HG03039 (cell line): ENCODE results near the gene CALCB.

Experiments used
- ATAC-seq: cut with Tn5 transposase; IDR thresholded peaks from one replicate; pipeline ENCODE4 v1.9.1; 2021; ENCODE audit warnings: mild to moderate bottlenecking, moderate library complexity; ENCODE audit not compliant: unreplicated experiment

The CALCB gene

GRCh38 chr11:15074206-15075161 lies 1.1 kb downstream of the CALCB start:
- ATAC-seq, result peak; percentile 92

GRCh38 chr11:15075162-15075526 lies 1.8 kb downstream of the CALCB start:
- ATAC-seq, result no peak

DNA sequence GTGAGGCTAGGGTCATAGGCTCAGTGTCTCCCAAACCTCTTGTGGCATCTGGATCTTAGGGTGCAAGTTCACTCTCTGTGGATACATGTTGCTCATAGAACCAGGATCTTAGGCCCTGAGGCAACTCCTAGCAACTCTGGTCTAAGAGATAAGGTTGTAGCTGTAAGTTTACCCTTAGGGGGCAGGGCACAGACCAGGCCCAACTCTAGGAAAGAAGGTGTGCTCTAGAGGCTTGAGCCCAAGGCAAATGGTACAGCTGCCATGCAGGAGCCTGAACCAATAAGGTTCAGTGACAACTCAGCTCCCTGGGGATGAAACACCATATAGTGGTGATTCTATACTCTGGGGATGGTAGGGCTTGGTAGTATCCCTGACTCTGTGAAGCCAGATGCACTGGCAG lies 17.8 kb downstream of the CALCB start:
- ATAC-seq, result no peak

DNA sequence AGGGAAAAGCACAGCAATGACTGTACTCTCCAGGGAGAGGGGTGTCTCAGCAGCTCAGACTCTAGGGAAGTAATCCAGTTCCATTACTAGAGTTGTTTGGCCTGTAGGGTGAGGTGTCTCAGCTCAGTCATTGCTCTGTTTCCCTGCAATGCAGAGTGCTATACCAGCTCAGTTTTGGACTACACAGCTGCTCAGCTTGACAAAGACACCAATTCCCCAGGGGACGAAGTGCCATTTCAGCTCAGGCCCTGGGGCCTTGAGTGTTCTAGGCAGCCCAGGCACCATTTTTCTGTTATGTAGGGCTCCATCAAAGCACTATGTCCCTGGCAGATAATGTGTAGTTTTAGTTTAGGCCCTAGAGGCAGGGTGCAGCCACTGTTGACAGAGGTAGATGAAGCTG lies 18.2 kb downstream of the CALCB start:
- no peak for ATAC-seq

DNA sequence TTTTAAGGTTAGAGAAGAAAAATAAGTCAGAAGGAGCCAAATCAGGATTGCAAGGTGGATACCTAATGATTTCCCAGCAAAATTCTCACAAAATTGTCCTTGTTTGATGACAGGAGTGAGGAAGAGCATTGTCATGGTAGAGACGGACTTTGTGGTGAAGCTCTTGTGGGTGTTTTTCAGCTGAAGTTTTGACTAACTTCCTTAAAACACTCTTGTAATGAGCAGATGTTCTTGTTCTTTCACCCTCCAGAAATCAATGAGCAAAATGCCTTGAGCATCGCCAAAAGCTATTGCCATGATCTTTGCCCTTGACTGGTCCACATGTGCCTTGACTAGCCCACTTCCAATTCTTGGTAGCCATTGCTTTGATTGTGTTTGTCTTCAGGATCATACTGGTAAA lies 20.0 kb downstream of the CALCB start:
- ATAC-seq, result peak; percentile 88

DNA sequence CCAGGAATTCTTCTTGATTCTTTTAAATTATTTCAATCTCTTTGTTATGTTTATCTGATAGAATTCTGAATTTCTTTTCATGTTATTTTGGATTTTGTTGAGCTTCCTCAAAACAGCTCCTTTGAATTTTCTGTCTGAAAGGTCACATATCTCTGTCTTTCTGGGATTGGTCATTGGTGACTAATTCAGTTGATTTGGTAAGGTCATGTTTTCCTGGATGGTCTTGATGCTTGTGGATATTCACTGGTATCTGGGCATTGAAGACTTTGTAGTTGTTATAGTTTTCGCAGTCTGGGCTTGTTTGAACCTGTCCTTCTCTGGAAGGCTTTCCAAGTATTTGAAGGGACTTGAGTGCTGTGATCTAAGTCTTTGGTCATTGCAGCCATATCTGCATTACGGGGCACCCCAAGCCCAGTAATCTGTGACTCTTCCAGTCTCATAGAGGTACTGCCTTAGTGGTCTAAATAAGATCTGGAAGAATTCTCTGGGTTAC lies 22.4 kb downstream of the CALCB start:
- no peak for ATAC-seq

- ATAC-seq, result no peak
Measured at GRCh38 chr11:15097411-15097810, 24.0 kb downstream of the CALCB start.

- ATAC-seq, result no peak
Measured at GRCh38 chr11:15099267-15099666, 25.9 kb downstream of the CALCB start.

DNA sequence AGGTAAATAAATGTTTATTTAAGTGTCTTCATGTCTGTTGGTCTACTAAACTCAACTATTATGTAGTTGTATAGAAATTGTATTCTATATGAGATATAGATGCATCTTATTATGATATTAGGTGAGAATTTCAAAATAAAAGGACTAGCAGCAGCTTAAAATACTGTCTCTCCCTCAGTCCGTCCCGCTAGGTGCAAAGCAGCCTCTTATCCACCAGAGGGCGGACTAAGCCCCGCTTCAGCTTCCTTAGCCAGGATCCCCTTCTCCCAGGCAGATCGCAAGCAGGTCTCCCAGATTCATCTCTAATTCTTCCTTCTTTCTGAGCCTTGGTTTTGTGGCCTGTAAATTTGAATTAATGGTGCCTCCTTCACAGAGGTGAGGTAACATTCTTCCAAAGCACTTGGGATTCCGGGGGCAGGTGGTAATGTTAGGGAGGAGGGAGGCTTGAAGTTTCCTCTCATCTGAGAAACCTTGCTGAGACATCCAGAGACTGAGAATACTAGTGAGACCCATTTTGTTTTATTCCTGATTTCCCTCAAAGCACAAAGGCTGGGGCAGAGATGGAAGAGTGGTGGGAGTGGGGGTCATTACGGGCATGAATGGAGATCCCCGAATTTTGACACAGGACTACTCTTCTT lies 27.8 kb downstream of the CALCB start:
- ATAC-seq, result peak; percentile 80

DNA sequence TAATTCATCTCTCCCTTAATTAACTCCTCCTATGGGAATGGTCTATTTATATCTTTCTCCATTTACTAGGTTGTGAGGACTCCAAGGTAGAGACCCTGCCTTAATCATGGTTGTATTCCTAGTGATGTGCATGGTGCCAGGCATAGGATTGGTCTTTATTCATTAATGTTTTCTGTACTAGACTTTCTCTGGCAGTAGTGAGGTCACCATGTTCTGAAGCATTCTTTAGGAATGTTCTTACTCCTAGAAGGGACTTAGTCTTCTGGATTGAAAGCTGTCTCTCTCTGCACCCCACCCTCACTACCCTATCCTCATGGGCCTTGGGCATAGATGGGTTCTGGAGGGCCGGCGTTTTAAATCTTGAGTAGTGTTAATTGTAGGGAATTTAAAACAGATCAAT lies 30.8 kb downstream of the CALCB start:
- ATAC-seq, result no peak

DNA sequence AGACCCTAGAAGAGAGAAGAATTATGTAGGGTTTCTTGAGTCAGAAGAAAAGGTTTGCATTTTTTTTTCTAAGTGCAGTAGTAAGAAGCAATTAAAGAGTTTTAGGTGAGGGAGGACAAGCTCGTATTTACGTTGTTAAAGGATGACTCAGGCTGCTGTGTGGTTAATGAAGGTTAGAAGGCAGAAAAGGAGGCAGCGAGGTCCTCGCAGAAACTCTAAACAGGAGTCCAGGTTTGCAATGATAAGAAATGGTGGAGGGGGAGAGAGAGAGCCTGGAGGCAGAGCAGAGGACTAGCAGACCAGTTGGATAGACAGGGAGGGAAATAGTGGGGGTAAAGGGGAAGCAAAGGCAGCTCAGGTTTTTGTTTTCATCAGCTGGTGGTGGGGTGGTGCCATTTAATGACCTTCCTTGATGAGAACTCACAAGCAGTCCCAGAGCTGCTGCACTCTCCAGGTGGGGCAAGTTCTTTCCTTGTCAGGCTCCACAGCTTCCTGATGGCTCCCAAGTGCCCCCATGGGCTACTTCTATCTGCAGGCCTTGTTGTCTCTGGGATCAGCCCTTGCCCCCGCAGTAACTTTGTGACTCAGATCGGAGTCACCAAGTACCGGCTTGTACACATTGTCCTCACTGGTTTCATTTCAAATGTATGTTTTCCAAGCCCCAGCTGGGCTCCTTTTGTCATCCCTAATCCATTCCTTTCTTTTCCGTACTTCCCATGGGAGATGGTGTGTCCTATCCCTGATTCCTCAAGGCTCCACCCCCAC lies 33.0 kb downstream of the CALCB start:
- no peak for ATAC-seq

GRCh38 chr11:15107730-15108515 lies 34.5 kb downstream of the CALCB start:
- peak; percentile 42 for ATAC-seq

DNA sequence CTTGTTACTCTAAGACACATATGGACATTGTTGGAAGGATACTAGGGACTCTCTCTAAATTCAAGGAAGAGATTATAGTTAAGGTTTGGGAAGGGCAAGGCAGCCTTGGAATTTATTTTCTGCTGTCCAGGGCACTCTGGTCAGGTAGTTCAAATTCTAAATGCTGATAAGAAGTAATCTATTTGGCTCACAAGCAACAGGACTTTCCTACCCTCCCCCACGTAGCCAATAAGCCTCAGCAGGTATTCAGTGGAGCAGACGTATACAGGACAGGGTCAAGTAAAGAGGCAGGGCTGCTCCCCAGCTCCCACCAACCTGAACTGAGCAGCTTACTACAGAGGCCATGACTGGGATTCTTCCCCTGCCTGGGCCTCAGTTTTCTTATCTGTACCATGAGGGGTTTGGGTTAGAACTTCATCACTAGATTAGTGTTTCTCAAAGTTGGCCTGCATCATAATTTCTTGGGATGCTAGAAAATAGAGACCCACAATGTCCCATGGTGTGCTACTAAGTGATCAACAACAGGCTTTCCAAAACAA lies 35.3 kb downstream of the CALCB start:
- no peak for ATAC-seq

- no peak for ATAC-seq
Measured at GRCh38 chr11:15109602-15110001, 36.2 kb downstream of the CALCB start.

DNA sequence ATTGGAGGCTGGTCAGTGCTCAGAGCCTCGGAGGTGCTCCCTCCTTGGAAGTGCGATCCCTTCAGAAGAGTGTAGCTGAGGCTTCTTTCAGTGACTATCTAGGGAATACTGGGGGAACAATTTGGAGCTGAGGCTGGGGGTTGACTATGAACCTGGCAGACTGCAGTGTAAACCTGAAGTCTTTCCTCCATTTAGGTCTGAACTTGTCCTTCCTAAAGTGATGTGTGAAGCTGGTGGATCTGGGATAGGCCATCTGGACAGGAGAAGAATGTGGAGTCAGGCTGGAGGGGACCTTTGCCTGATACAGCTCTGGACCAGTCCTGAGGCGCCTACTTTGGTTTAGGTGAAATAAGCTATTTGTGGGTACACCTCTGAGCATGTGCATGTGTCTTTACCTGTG lies 37.8 kb downstream of the CALCB start:
- ATAC-seq, result no peak

DNA sequence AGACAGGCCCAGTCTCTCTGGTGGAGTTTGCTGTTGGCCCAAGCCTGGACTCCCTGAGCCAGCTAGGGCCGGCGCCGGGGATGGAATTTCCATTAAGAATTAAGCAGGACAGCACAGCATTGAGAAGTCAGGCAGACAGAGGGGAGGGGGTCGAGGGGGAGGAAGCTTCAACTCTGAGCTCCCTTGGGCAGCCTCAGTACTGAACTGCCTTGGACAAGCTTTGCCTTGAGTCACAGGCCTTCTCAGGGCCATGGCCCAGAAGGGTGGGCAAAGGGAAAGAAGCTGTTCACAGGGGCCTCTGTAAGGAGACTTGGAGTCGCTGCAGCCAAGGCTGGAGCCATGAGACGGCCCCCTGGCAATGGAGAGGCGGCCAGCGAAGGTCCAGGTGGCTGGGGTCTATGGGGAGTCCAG lies 38.7 kb downstream of the CALCB start:
- no peak for ATAC-seq

DNA sequence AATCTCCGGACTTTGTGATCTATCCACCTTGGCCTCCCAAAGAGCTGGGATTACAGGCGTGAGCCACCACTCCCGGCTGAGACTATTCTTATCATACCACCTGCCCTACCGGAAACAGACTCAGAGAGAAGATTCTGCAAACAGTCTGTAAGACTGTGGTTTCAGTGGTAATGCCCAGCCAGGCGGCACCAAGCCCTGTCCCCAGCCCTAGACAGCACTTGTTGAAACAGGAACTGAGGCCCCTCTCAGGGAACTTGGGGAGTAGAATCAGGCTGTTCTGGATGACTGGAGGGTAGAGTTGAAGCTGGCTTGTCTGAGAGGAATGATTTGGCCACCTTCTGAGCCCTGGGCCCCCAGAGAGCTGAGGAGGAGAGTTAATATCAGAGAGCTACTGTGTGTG lies 40.0 kb downstream of the CALCB start:
- ATAC-seq, result peak; percentile 89

DNA sequence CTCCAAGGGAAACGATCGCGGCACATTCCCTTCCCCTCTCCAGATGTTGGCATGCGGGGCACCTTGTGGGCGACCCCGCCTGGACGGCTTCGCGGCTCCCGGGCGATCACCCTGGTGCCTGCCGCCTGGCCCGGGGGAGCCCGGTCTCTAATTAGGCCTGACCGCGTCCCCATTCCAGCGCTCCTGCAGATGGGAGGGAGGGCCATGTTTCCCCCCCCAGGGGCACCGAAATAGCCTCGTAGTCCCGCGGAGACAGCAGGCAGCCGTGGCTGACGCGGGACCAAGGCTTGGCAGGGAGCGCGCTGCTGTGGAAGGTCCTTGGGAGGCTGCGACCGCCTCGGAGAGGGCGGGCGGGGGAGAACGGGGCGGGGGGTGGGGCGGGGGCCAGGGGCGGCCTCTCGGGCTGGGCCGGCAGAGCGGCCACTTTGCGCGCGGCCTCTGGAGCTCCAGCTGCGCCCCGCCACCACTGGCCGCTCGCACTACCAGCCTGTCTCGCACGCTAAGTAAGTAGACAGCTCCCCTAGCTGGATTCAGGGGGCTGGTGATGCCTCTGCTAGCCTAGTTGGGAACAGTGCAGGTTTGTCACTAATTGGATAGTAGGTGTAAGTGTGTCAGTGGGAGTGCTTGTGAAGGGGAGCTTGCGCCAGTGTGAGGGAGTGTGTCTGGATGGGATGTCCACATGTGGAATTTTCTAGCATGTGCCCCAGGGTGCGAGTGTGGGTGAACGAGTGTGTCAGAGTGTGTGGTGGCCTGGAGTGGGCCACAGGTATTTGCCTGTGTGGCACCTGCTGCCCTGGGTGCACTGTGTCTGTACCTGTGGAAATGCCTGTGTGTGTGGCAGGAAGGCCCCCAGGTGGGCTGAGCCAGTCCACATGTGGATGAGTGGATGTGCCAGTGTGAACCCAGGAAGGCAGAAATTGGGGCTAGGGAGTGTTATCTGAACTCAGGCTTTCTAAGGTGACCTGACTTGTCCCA lies 41.4 kb downstream of the CALCB start, which contains the start of gene INSC:
Gene INSC (plus strand): TSS at position 423 of the 975 bp plus-strand sequence. CDS start 34,252 bp downstream, outside the sequence.
- ATAC-seq, result no peak

DNA sequence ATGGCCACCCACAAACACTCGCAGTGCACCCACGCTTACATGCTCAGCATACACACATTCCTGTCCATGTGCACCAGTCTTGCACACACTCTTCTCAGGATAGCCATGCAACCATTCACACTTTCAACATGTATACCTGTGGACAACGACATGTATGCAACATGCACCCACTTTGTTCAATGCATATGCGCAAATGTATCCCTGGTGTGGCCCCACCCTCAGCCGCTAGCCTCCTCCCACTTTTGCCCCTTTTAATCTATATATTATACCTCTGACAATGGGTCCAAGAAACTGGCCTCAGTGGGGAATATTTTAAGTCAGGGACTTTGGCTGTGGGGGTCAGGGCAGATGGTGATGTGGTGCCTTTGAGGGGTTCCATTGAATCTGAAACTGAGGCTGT lies 42.3 kb downstream of the CALCB start:
- ATAC-seq, result no peak
